ENCODE results near the gene TNFRSF6B.
"Not testable (repeated sequence)": the region's sequence is repeated elsewhere in the genome, so short reads cannot be mapped to it uniquely, and the experiment has no call there.

Gene TNFRSF6B

GRCh38 chr20:63709149-63709527 lies 12.7 kb downstream of the TNFRSF6B start:
- Mint-ChIP-seq H3K27ac (peak overlapping the region; percentile 85), H3K27me3 (no peaks in the 10 kb centered on the region), H3K4me3 (peak overlapping the region; percentile 82), H3K4me1 (ENCODE audit: low read depth) (peaks cover 58% of the 10 kb centered on the region), H3K9me3 (peaks cover 7% of the 10 kb centered on the region), H3K36me3 (ENCODE audit: low read depth) (peaks cover 100% of the 10 kb centered on the region)
- intact Hi-C loops (cut with micrococcal nuclease) = no loop called here

DNA sequence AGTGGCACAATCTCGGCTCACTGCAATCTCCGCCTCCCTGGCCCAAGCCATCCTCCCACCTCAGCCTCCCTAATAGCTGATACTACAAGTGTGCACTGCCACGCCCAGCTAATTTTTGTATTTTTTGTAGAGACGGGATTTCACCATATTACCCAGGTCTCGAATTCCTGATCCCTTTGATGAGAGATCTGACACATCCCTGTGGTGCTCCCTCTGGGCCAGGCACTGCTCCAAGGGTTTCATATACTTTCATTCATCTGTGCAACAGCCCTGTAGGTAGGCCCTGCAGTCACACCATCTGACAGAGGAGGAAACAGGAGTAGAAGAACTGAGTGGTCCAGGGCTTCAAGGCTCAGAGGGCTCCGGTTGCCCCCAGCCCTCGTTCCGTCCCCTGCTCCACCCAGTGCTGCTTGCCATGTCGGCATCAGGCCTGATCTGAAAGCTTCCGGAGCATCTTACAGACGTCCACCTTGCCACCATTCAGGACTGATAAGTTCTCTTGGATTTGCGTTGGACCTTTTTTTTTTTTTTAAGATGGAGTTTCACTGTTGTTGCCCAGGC lies 14.7 kb downstream of the TNFRSF6B start:
- Mint-ChIP-seq H3K4me1 (ENCODE audit: low read depth) (peaks cover 52% of the 10 kb centered on the region), H3K27ac (no peak overlapping the region), H3K36me3 (ENCODE audit: low read depth) (peaks cover 100% of the 10 kb centered on the region), H3K4me3 (no peak overlapping the region), H3K9me3 (peaks cover 7% of the 10 kb centered on the region), H3K27me3 (no peaks in the 10 kb centered on the region)
- intact Hi-C loops (cut with micrococcal nuclease) = no loop called here

DNA sequence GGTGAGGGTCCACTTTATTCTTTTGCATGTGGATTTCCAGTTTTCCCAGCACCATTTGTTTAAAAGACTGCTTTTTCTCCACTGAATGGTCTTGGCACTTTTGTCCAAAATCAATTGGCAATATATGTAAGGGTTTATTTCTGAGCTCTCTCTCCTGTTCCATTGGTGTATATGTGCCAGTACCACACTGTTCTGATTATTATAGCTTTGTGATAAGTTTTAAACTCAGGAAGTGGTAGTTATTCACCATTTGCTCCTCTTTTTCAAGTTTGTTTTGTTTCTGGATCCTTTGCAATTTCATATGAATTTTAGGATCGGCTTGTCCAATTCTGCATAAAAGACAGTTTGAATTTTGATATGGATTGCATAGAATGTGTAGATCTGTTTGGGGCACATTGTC lies 15.7 kb downstream of the TNFRSF6B start:
- H3K36me3 Mint-ChIP-seq (ENCODE audit: low read depth) = peaks cover 100% of the 10 kb centered on the region
- intact Hi-C loops (cut with micrococcal nuclease) = no loop called here
- H3K27me3 Mint-ChIP-seq = no peaks in the 10 kb centered on the region
- peaks cover 42% of the 10 kb centered on the region for H3K4me1 Mint-ChIP-seq (ENCODE audit: low read depth)
- no peak overlapping the region for H3K27ac Mint-ChIP-seq
- no peak overlapping the region for H3K4me3 Mint-ChIP-seq
- peaks cover 7% of the 10 kb centered on the region for H3K9me3 Mint-ChIP-seq

- Mint-ChIP-seq H3K27me3 (no peaks in the 10 kb centered on the region), H3K4me3 (no peak overlapping the region), H3K9me3 (peaks cover 16% of the 10 kb centered on the region), H3K4me1 (ENCODE audit: low read depth) (peaks cover 26% of the 10 kb centered on the region), H3K36me3 (ENCODE audit: low read depth) (peaks cover 100% of the 10 kb centered on the region), H3K27ac (no peak overlapping the region)
- intact Hi-C loops (cut with micrococcal nuclease) = no loop called here
Measured at GRCh38 chr20:63714858-63715257, 18.4 kb downstream of the TNFRSF6B start.

GRCh38 chr20:63718996-63719395 lies 22.5 kb downstream of the TNFRSF6B start:
- intact Hi-C loops (cut with micrococcal nuclease) = no loop called here
- peaks cover 9% of the 10 kb centered on the region for H3K9me3 Mint-ChIP-seq
- peaks cover 11% of the 10 kb centered on the region for H3K4me1 Mint-ChIP-seq (ENCODE audit: low read depth)
- no peak overlapping the region for H3K27ac Mint-ChIP-seq
- no peaks in the 10 kb centered on the region for H3K27me3 Mint-ChIP-seq
- peaks cover 100% of the 10 kb centered on the region for H3K36me3 Mint-ChIP-seq (ENCODE audit: low read depth)
- no peak overlapping the region for H3K4me3 Mint-ChIP-seq

GRCh38 chr20:63722967-63723622 lies 26.6 kb downstream of the TNFRSF6B start:
- H3K4me1 Mint-ChIP-seq (ENCODE audit: low read depth); H3K27ac Mint-ChIP-seq; H3K4me3 Mint-ChIP-seq; intact Hi-C loops (cut with micrococcal nuclease); H3K27me3 Mint-ChIP-seq: not testable (repeated sequence)
- Mint-ChIP-seq H3K9me3 (peaks cover 18% of the 10 kb centered on the region), H3K36me3 (ENCODE audit: low read depth) (peaks cover 91% of the 10 kb centered on the region)

GRCh38 chr20:63730189-63730733 lies 33.8 kb downstream of the TNFRSF6B start:
- H3K9me3 Mint-ChIP-seq; H3K4me3 Mint-ChIP-seq; H3K27ac Mint-ChIP-seq; H3K27me3 Mint-ChIP-seq; intact Hi-C loops (cut with micrococcal nuclease): not testable (repeated sequence)
- Mint-ChIP-seq H3K4me1 (ENCODE audit: low read depth) (peaks cover 14% of the 10 kb centered on the region), H3K36me3 (ENCODE audit: low read depth) (peaks cover 19% of the 10 kb centered on the region)

- peaks cover 25% of the 10 kb centered on the region for H3K4me1 Mint-ChIP-seq (ENCODE audit: low read depth)
- H3K9me3 Mint-ChIP-seq = no peaks in the 10 kb centered on the region
- H3K27ac Mint-ChIP-seq = no peak overlapping the region
- H3K4me3 Mint-ChIP-seq = no peak overlapping the region
- H3K27me3 Mint-ChIP-seq = peaks cover 16% of the 10 kb centered on the region
- intact Hi-C loops (cut with micrococcal nuclease) = no loop called here
- H3K36me3 Mint-ChIP-seq (ENCODE audit: low read depth) = peaks cover 8% of the 10 kb centered on the region
Measured at GRCh38 chr20:63731410-63731809, 35.0 kb downstream of the TNFRSF6B start.

DNA sequence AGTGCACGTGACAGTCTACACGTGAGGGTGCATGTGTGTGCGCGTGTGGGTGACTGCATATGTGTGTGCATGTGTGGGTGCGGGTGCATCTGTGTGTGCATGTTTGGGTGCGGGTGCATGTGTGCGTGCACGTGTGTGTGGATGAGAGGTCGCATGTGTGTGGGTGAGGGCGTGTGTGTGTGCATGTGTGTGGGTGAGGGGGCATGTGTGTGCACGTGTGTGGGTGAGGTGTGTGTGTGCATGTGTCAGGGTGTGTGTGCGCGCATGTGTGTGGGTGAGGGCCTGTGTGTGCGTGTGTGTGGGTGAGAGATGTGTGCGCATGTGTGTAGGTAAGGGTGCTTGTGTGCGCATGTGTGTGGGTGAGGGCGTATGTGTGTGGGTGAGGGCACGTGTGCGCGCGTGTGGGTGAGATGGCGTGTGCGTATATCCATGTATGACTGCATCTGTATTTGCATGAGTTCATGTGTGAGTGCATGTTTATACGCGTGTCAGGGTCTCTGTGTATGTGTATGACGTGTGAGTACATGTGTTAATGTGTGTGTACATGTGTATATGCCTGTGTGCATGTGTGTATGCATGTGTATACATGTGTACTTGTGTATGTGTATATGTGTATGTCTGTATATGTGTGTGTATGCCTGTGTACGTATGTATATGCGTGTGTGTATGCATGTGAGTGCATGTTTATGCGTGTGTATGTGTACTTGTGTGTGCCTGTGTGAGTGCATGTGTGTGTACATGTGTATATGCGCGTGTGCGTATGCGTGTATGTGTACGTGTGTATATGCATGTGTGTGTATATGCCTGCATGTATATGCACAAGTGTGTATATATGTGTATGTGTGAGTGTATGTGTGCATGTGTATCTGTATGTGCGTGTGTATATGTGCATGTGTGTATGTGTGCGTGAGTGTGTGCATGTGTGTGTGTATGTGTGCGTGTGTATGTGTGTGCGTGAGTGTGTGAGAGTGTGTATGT lies 36.0 kb downstream of the TNFRSF6B start:
- Mint-ChIP-seq H3K4me3 (no peak overlapping the region), H3K36me3 (ENCODE audit: low read depth) (no peaks in the 10 kb centered on the region), H3K27ac (no peak overlapping the region), H3K9me3 (no peaks in the 10 kb centered on the region), H3K4me1 (ENCODE audit: low read depth) (peaks cover 35% of the 10 kb centered on the region), H3K27me3 (peaks cover 25% of the 10 kb centered on the region)
- intact Hi-C loops (cut with micrococcal nuclease) = no loop called here

GRCh38 chr20:63733117-63733516 lies 36.7 kb downstream of the TNFRSF6B start:
- Mint-ChIP-seq H3K36me3 (ENCODE audit: low read depth) (no peaks in the 10 kb centered on the region), H3K27ac (no peak overlapping the region), H3K9me3 (no peaks in the 10 kb centered on the region), H3K27me3 (peaks cover 28% of the 10 kb centered on the region), H3K4me1 (ENCODE audit: low read depth) (peaks cover 38% of the 10 kb centered on the region), H3K4me3 (no peak overlapping the region)
- intact Hi-C loops (cut with micrococcal nuclease) = no loop called here

DNA sequence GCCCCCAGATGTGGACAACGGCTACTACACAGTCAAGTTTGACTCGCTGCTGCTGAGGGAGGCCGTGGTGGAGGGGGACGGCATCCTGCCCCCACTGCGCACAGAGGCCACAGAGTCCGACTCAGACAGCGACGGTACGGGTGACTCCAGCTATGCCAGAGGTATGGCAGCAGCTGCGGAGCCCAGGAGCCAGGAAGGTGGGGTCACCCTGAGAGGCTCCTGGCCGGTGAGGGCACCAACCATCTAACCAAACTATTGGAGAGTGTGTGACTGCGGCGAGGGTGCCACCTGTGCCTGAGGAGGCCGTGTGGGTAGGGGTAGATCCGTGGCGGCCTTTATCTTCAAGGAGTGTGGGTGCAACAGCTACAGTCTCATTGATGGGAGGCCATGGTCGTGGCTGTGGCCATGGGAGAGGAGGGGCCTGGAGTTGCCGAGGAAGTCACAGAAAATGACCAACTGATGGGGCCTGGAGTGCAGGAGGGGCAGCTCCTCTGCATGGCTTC lies 37.2 kb downstream of the TNFRSF6B start:
- Mint-ChIP-seq H3K27me3 (peaks cover 33% of the 10 kb centered on the region), H3K36me3 (ENCODE audit: low read depth) (no peaks in the 10 kb centered on the region), H3K4me1 (ENCODE audit: low read depth) (peaks cover 38% of the 10 kb centered on the region), H3K4me3 (no peak overlapping the region), H3K9me3 (no peaks in the 10 kb centered on the region), H3K27ac (no peak overlapping the region)
- intact Hi-C loops (cut with micrococcal nuclease) = no loop called here

DNA sequence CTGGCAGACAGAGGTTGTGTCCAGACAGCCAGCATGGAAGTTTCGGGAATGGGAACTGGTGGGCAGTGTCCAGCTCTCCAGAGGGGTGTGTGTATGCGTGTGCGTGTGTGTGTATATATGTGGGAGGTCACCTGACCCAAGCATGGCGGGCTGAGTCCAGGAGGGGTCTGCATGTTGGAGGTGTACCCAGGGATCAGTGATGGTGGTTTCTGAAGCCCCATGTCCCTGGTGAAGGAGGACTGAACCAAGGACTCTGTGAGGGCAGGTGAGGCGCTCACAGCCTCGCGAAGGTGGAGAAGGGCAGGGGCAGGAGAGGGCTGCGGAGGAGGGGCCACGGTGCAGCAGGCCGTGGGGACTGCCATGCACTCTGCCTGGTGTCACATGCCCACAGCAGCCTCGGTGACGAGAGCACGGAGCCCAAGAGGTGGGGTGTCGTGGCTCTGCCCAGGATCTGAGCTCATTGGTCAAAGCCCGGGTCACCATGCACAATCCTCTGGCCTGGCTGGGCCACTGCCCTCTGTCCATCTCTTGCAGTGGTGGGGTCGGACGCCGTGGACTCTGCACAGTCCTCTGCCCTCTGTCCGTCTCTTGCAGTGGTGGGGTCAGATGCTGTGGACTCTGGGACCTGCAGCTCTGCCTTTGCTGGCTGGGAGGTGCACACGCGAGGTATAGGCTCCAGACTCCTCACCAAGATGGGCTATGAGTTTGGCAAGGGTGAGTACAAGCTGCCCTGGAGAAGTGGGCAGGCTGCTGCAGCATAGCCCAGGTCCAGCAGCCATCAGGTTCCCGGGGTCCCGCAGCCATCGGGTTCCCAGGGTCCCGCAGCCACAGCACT lies 37.9 kb downstream of the TNFRSF6B start:
- intact Hi-C loops (cut with micrococcal nuclease) = no loop called here
- Mint-ChIP-seq H3K4me1 (ENCODE audit: low read depth) (peaks cover 38% of the 10 kb centered on the region), H3K36me3 (ENCODE audit: low read depth) (no peaks in the 10 kb centered on the region), H3K27ac (no peak overlapping the region), H3K27me3 (peaks cover 35% of the 10 kb centered on the region), H3K4me3 (no peak overlapping the region), H3K9me3 (no peaks in the 10 kb centered on the region)

All from dendritic cell treated with granulocyte-macrophage colony-stimulating factor and Interleukin-4, amounts not matched to agents 40 ng/mL and 50 ng/mL, for 4 days (primary cell).